CD14-positive monocyte (primary cell): ENCODE measurements around the gene MYZAP. TPM values are rescaled to one million over a fixed set of nuclear protein-coding genes. Genes with fewer than 3 reads are reported as not detected.

ENCODE experiments used
- DNase-seq, 3 donors: peaks; one replicate each; pipeline ENCODE4 v3.0.0-alpha.2; 2011 to 2022
- H2AFZ ChIP-seq: 2 replicates; pipeline ENCODE4 v1.6.0; 2012; ENCODE audit warnings: mild to moderate bottlenecking, low read depth, low read length, inconsistent platforms; ENCODE audit not compliant: insufficient read depth, poor library complexity, severe bottlenecking
- H3K27ac ChIP-seq, 2 donors: 1 replicate in 1 of 2; 2 replicates in 1 of 2; pipeline ENCODE4 v1.5.1; 2012 to 2013; ENCODE audit warnings: low read length in 2 of 2, control low read depth in 1 of 2, inconsistent platforms in 1 of 2, low read depth in 1 of 2, mild to moderate bottlenecking in 1 of 2
- H3K27me3 ChIP-seq, 2 donors: one replicate each; pipeline versions ENCODE4 v1.6.0 to v1.6.1; 2011 to 2013; ENCODE audit warnings: low read length in 2 of 2; ENCODE audit not compliant: control insufficient read depth in 2 of 2, insufficient read depth in 2 of 2
- H3K36me3 ChIP-seq, 2 donors: replicated peaks in 1 of 2; 1 replicate in 1 of 2; 2 replicates in 1 of 2; pipeline versions ENCODE4 v1.5.1 to v1.6.1; 2012 to 2013; ENCODE audit warnings: low read length in 2 of 2, control low read depth in 1 of 2, inconsistent platforms in 1 of 2, mild to moderate bottlenecking in 1 of 2; ENCODE audit not compliant: insufficient read depth in 2 of 2, control insufficient read depth in 1 of 2
- H3K4me1 ChIP-seq, 2 donors: 1 replicate in 1 of 2; 2 replicates in 1 of 2; pipeline versions ENCODE4 v1.5.1 to v1.6.1; 2012 to 2013; ENCODE audit warnings: low read length in 2 of 2, control low read depth in 1 of 2, inconsistent platforms in 1 of 2, mild to moderate bottlenecking in 1 of 2, moderate library complexity in 1 of 2; ENCODE audit not compliant: insufficient read depth in 2 of 2, control insufficient read depth in 1 of 2
- H3K4me2 ChIP-seq: replicated peaks from 2 replicates; pipeline ENCODE3; 2012; ENCODE audit warnings: low read length, moderate library complexity, mild to moderate bottlenecking; ENCODE audit not compliant: poor library complexity, severe bottlenecking; ENCODE audit errors: extremely low read depth
- H3K4me3 ChIP-seq, 3 experiments: fragments of 200-600 bp in 1 of 3; sonication (generic) in 1 of 3; replicated peaks in 1 of 3; 1 replicate in 2 of 3; 2 replicates in 1 of 3; pipeline ENCODE4 v1.5.1; 2011 to 2013; ENCODE audit warnings: low read length in 3 of 3, mild to moderate bottlenecking in 3 of 3, control low read depth in 2 of 3, low read depth in 2 of 3, inconsistent platforms in 1 of 3, moderate library complexity in 1 of 3
- H3K79me2 ChIP-seq: 2 replicates; pipeline ENCODE4 v1.6.0; 2012; ENCODE audit warnings: mild to moderate bottlenecking, control low read depth, inconsistent platforms, low read length, moderate library complexity; ENCODE audit not compliant: insufficient read depth
- H3K9ac ChIP-seq: 2 replicates; pipeline ENCODE4 v1.6.0; 2017; ENCODE audit warnings: low read length, mild to moderate bottlenecking; ENCODE audit not compliant: insufficient read depth, poor library complexity, severe bottlenecking
- H3K9me3 ChIP-seq, 2 donors: replicated peaks in 1 of 2; 1 replicate in 1 of 2; 2 replicates in 1 of 2; pipeline versions ENCODE4 v1.5.1 to v1.6.1; 2012 to 2013; ENCODE audit warnings: low read length in 2 of 2, control low read depth in 1 of 2; ENCODE audit not compliant: control insufficient read depth in 1 of 2, insufficient read depth in 1 of 2
- H4K20me1 ChIP-seq: 2 replicates; pipeline ENCODE4 v1.6.0; 2012; ENCODE audit warnings: mild to moderate bottlenecking, low read length, control low read depth, moderate library complexity; ENCODE audit not compliant: insufficient read depth
- H3K27ac Mint-ChIP-seq, 7 donors: one replicate each; pipeline ENCODE4 v1.8.0; 2020; ENCODE audit warnings: mild to moderate bottlenecking in 7 of 7, mixed read lengths in 7 of 7, moderate library complexity in 6 of 7, inconsistent platforms in 2 of 7
- H3K27me3 Mint-ChIP-seq, 3 donors: one replicate each; pipeline ENCODE4 v1.8.0; 2021 to 2022; ENCODE audit warnings: low read depth in 3 of 3, mild to moderate bottlenecking in 3 of 3, mixed read lengths in 3 of 3, moderate library complexity in 3 of 3, inconsistent platforms in 1 of 3
- H3K36me3 Mint-ChIP-seq, 2 donors: one replicate each; pipeline ENCODE4 v1.8.0; 2020; ENCODE audit warnings: mixed read lengths in 2 of 2, inconsistent platforms in 1 of 2, mild to moderate bottlenecking in 1 of 2
- H3K4me1 Mint-ChIP-seq: one replicate; pipeline ENCODE4 v1.8.0; 2020; ENCODE audit warnings: mild to moderate bottlenecking, mixed read lengths
- H3K4me3 Mint-ChIP-seq, 2 donors: one replicate each; pipeline ENCODE4 v1.8.0; 2020; ENCODE audit warnings: mild to moderate bottlenecking in 2 of 2, mixed read lengths in 2 of 2, moderate library complexity in 1 of 2
- H3K9me3 Mint-ChIP-seq, 7 donors: one replicate each; pipeline ENCODE4 v1.8.0; 2020 to 2022; ENCODE audit warnings: mixed read lengths in 7 of 7, mild to moderate bottlenecking in 6 of 7, moderate library complexity in 6 of 7, inconsistent platforms in 2 of 7
- CTCF ChIP-seq: fragments of 200-600 bp; IDR thresholded peaks from one replicate; pipeline ENCODE4 v1.8.0; 2022; ENCODE audit warnings: antibody characterized with exemption, mild to moderate bottlenecking
- WGBS: methylation state at CpG from one replicate; pipeline ENCODE4 v1.1.5; 2013; ENCODE audit warnings: missing lambda C conversion rate; ENCODE audit not compliant: insufficient coverage; 5-methylcytosine and 5-hydroxymethylcytosine counted together
- intact Hi-C, 2 donors: fragments of 100-400 bp; cut with micrococcal nuclease; formaldehyde crosslinking; loops; one replicate each; pipeline versions ENCODE4 v1.15.0 to v1.15.1; 2023
- polyA plus RNA-seq, 3 donors: library from polyadenylated mRNA; depleted of rRNA in 1 of 3; unstranded in 2 of 3; stranded (reverse) in 1 of 3; fragments of 300-500 nt in 2 of 3; fragments of >200 nt in 1 of 3; fragmentation: Illumina TruSeq in 2 of 3; gene quantifications; 1 replicate in 2 of 3; 2 replicates in 1 of 3; pipeline ENCODE4 v1.2.3, GENCODE V29; 2012 to 2021

Gene MYZAP
- polyA plus RNA-seq, 3 donors = 0.12 to 0.13 TPM; not detected in 1

GRCh38 chr15:57571725-57572124, 20.0 kb upstream of the MYZAP start:
- no peak for TF ChIP-seq CTCF
- H3K79me2 ChIP-seq = no peaks in the 10 kb centered on the region
- H3K27ac ChIP-seq = no peak overlapping the region
- H3K4me1 ChIP-seq = no peaks in the 10 kb centered on the region
- H3K4me3 ChIP-seq = no peak overlapping the region
- Mint-ChIP-seq H3K27me3 (peaks cover 1 to 2% (median 1%) of the 10 kb centered on the region in 3 donors), H3K9me3 (peaks cover 0 to 9% (median 0%) of the 10 kb centered on the region in 7 donors), H3K36me3 (no peaks in the 10 kb centered on the region), H3K27ac (no peak overlapping the region), H3K4me1 (peaks cover 4% of the 10 kb centered on the region), H3K4me3 (no peak overlapping the region)
- no peak overlapping the region for H2AFZ ChIP-seq
- no peak overlapping the region for H3K4me2 ChIP-seq
- no peaks in the 10 kb centered on the region for H3K9me3 ChIP-seq
- H3K27me3 ChIP-seq = no peaks in the 10 kb centered on the region
- no peak for DNase-seq
- WGBS = 95% methylated on average over 3 of the region's 7 CpGs
- H3K9ac ChIP-seq = no peak overlapping the region
- H3K36me3 ChIP-seq = no peaks in the 10 kb centered on the region
- intact Hi-C loops = no loop called here
- H4K20me1 ChIP-seq = no peaks in the 10 kb centered on the region

GRCh38 chr15:57572468-57572867, 19.2 kb upstream of the MYZAP start:
- peaks cover 0 to 7% (median 0%) of the 10 kb centered on the region in 7 donors for H3K9me3 Mint-ChIP-seq
- DNase-seq = no peak
- H3K36me3 Mint-ChIP-seq = no peaks in the 10 kb centered on the region
- no peak overlapping the region for H3K27ac Mint-ChIP-seq
- no peak overlapping the region for H3K9ac ChIP-seq
- H3K9me3 ChIP-seq = no peaks in the 10 kb centered on the region
- peaks cover 4% of the 10 kb centered on the region for H3K4me1 Mint-ChIP-seq
- WGBS = 100% methylated on average over 1 of the region's 3 CpGs
- no peak overlapping the region for H3K4me3 ChIP-seq
- no peak overlapping the region for H2AFZ ChIP-seq
- peaks cover 1 to 2% (median 1%) of the 10 kb centered on the region in 3 donors for H3K27me3 Mint-ChIP-seq
- H3K4me1 ChIP-seq = no peaks in the 10 kb centered on the region
- H3K79me2 ChIP-seq = no peaks in the 10 kb centered on the region
- H3K36me3 ChIP-seq = no peaks in the 10 kb centered on the region
- TF ChIP-seq CTCF = no peak
- H3K27ac ChIP-seq = no peak overlapping the region
- intact Hi-C loops = no loop called here
- no peaks in the 10 kb centered on the region for H3K27me3 ChIP-seq
- no peak overlapping the region for H3K4me2 ChIP-seq
- no peak overlapping the region for H3K4me3 Mint-ChIP-seq
- H4K20me1 ChIP-seq = no peaks in the 10 kb centered on the region
